C4-2B (cell line): Measurements from ENCODE around the gene BIN1.

Experiments used
- H3K27ac ChIP-seq: fragments of 450-650 bp; 2 replicates; pipeline ENCODE4 v1.5.1; 2017
- ZFX ChIP-seq: fragments of 450-650 bp; IDR thresholded peaks from 2 replicates; pipeline ENCODE4 v1.6.1; 2017
- TF ChIP-seq, protein P1 (sequence below): fragments of 450-650 bp; conservative IDR thresholded peaks from 2 replicates; pipeline ENCODE4 v1.5.1; 2017; ENCODE audit warnings: mild to moderate bottlenecking

BIN1 gene

DNA sequence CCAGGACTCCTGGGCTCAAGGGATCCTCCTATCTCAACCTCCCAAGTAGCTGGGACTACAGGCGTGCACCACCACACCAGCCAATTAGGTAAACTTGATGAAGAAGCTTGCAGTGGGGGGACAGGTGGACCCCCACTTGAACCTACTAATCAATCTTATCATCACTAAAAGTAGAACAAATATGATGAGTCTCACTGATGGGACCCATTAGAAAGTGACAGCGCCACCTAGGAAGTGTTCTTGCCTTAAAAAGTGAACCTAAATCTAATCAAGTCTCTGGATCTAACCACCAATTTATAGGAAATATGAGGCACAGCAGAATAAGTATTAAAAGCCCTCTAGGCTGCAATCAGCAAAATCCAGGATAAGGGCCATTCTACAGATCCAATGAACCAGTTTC is 79.2 kb downstream of the BIN1 start:
- no peak overlapping the region for H3K27ac ChIP-seq
- TF ChIP-seq, protein P1, sequence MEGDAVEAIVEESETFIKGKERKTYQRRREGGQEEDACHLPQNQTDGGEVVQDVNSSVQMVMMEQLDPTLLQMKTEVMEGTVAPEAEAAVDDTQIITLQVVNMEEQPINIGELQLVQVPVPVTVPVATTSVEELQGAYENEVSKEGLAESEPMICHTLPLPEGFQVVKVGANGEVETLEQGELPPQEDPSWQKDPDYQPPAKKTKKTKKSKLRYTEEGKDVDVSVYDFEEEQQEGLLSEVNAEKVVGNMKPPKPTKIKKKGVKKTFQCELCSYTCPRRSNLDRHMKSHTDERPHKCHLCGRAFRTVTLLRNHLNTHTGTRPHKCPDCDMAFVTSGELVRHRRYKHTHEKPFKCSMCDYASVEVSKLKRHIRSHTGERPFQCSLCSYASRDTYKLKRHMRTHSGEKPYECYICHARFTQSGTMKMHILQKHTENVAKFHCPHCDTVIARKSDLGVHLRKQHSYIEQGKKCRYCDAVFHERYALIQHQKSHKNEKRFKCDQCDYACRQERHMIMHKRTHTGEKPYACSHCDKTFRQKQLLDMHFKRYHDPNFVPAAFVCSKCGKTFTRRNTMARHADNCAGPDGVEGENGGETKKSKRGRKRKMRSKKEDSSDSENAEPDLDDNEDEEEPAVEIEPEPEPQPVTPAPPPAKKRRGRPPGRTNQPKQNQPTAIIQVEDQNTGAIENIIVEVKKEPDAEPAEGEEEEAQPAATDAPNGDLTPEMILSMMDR = peak; percentile 27
- no peak for TF ChIP-seq ZFX

DNA sequence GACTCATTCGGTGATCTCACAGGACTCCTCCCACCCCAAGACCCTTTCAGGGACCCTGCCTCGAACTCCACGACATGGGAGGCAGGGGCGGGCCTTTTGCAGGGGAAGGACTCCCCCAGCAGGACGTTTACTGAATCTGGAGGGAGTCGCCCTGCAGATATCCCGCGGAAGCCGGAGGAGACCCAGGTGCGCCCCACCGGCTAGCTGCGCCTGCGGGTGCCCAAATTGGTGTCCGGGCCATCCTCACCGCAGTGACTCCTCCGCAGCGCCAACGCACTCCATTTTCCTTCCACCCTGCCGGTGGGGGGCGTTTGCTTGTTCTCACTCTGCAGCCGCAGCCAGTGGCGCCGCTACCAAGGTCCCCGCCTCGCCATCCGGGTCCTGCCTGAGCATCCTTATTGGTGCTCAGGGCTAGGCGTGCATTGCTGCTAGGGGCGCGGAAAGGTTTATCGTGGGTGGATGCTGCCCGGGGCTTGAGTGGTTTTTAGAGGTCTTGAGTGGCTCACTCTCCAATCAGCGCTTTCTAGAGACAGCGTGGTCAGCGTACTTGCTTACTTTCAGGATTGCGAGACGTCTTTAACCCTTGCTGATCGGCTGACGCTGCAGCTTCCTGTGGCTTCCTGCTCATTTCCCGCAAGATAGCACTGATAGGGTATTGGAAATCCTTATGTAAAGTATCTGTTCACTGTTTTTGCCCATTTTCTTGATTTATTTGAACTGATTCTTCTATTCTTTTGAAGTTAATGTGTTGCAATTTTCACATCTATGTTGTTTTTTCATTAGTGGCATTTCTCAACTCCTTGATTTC is 81.4 kb downstream of the BIN1 start:
- no peak overlapping the region for H3K27ac ChIP-seq
- no peak for TF ChIP-seq ZFX
- TF ChIP-seq, protein P1 = peak; percentile 12; the same call in 1 of the 2 replicates

- H3K27ac ChIP-seq = no peak overlapping the region
- TF ChIP-seq ZFX = no peak
- TF ChIP-seq, protein P1 = no peak
Observed at GRCh38 chr2:127024769-127025358, 82.1 kb downstream of the BIN1 start.

DNA sequence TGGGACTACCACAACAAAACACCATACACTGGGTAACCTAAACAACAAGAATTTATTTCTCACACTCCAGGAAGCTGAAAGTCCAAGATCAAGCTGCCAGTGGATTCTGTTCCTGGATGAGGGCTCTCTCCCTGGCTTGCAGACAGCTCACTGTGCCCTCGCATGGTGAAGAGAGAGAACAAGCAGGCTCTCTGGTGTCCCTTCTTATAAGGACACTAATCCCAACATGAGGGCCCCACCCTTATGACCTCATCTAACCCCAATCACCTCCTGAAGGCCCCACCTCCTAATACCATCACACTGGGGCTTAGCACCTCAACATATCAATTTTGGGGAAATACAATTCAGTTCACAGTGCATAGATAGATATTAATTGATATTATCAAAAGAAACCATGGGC is 83.5 kb downstream of the BIN1 start:
- no peak for TF ChIP-seq ZFX
- TF ChIP-seq, protein P1 = no peak

DNA sequence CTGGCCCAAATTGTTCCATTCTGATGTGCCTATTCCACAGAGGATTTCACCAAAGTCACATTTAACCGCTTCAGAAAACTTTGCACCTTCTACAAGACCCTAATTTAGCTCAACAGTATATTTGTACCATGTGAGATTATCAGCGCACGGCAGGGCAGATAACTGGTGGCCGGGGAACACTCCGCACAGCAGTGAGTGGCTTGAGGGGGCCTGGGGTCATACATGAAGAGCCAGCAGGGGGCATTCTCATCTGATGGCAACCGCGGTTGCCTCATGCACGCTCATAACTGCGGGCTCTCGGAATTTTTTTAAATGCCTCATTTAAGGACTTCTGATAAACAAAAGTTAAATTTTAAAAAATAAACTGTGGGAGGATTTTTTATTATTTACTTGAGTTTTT is 84.1 kb downstream of the BIN1 start:
- TF ChIP-seq, protein P1 = no peak
- no peak overlapping the region for H3K27ac ChIP-seq

More for the DNA sequence above, 83.5 kb downstream of the BIN1 start:
- no peak overlapping the region for H3K27ac ChIP-seq

- H3K27ac ChIP-seq = no peak overlapping the region
- TF ChIP-seq, protein P1 = no peak
- no peak for TF ChIP-seq ZFX
Observed at GRCh38 chr2:127020536-127020935, 86.4 kb downstream of the BIN1 start.

DNA sequence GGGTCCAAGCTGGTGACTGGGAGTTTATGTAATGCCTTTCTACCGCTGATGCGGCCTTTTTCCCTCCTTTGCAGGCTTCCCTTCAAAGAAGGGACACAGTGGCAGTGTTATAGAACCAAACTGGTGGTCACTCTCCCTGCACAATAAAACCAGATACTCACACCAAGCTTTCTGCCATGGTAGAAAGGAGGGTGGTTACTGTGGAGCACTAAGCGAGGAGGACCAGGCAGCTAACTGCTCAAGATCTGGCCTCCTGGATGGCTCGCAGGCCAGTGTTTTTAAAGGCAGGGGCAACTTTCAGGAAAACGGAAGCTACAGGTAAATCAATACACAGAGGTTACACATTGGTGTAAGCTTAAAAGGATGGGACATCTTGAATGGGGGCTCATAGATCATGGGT is 89.4 kb downstream of the BIN1 start:
- TF ChIP-seq, protein P1 = no peak
- no peak for TF ChIP-seq ZFX
- H3K27ac ChIP-seq = no peak overlapping the region
